NCI-H1930 (cell line): ENCODE measurements around the gene CYP24A1.

ENCODE experiments used
- DNase-seq, 2 experiments: peaks; one replicate each; lab custom pipeline; 2025; lab: John Stamatoyannopoulos, UW

Gene CYP24A1

GRCh38 chr20:54174457-54175175 lies 830 bp upstream of the CYP24A1 start:
- DNase-seq = no peak

GRCh38 chr20:54172856-54173652 lies 732 bp downstream of the CYP24A1 start:
- DNase-seq = no peak

GRCh38 chr20:54172532-54172855 lies 1.3 kb downstream of the CYP24A1 start:
- no peak for DNase-seq

- no peak for DNase-seq
Measured at GRCh38 chr20:54170963-54171362, 2.8 kb downstream of the CYP24A1 start.

GRCh38 chr20:54170026-54170471 lies 3.7 kb downstream of the CYP24A1 start:
- no peak for DNase-seq

GRCh38 chr20:54168961-54169862 lies 4.6 kb downstream of the CYP24A1 start:
- DNase-seq = no peak

- no peak for DNase-seq
Measured at GRCh38 chr20:54167909-54168872, 5.6 kb downstream of the CYP24A1 start.

- no peak for DNase-seq
Measured at GRCh38 chr20:54166987-54167662, 6.7 kb downstream of the CYP24A1 start.

GRCh38 chr20:54165803-54166202 lies 8.0 kb downstream of the CYP24A1 start:
- no peak for DNase-seq

- no peak for DNase-seq
Measured at GRCh38 chr20:54165014-54165413, 8.8 kb downstream of the CYP24A1 start.

GRCh38 chr20:54163402-54163801 lies 10.4 kb downstream of the CYP24A1 start:
- no peak for DNase-seq

GRCh38 chr20:54162378-54163009 lies 11.3 kb downstream of the CYP24A1 start:
- no peak for DNase-seq

GRCh38 chr20:54161821-54162149 lies 12.0 kb downstream of the CYP24A1 start:
- DNase-seq = no peak

- no peak for DNase-seq
Measured at GRCh38 chr20:54161008-54161820, 12.6 kb downstream of the CYP24A1 start.

GRCh38 chr20:54160065-54161007 lies 13.4 kb downstream of the CYP24A1 start:
- DNase-seq = no peak

- no peak for DNase-seq
Measured at GRCh38 chr20:54158856-54159418, 14.8 kb downstream of the CYP24A1 start.

- no peak for DNase-seq
Measured at GRCh38 chr20:54158226-54158625, 15.6 kb downstream of the CYP24A1 start.
